MCF 10A (cell line): ENCODE data around the gene MYO18B. TPM values are rescaled to one million over a fixed set of nuclear protein-coding genes. Genes with fewer than 3 reads are reported as not detected.

ENCODE experiments used
- BruUV-seq: library from RNA; stranded (reverse); fragments of 400-500 nt; replicated peaks from 2 replicates; lab custom pipeline; 2021; lab: Mats Ljungman, UMichigan
- CTCF ChIA-PET: fragments of 300-600 bp; sonication (Branson Sonifier 250); formaldehyde crosslinking; extraction: SDS; loops from one replicate; lab custom pipeline; 2021; ENCODE audit warnings: antibody characterized with exemption, inconsistent platforms; lab: Yijun Ruan, JAX
- POLR2A ChIA-PET: fragments of 300-600, 350-650 bp; sonication (Branson Sonifier 250); formaldehyde crosslinking; extraction: SDS; loops from one replicate; lab custom pipeline; 2020; ENCODE audit warnings: antibody characterized with exemption, inconsistent platforms; lab: Yijun Ruan, JAX
- DNase-seq: peaks from one replicate; pipeline ENCODE4 v3.0.0-alpha.2; 2018; ENCODE audit not compliant: unreplicated experiment
- H3K27ac Mint-ChIP-seq: one replicate; pipeline ENCODE4 v1.8.0; 2022; ENCODE audit warnings: mild to moderate bottlenecking, low read depth, mixed read lengths; ENCODE audit not compliant: unreplicated experiment
- H3K27me3 Mint-ChIP-seq: one replicate; pipeline ENCODE4 v1.8.0; 2022; ENCODE audit warnings: mixed read lengths; ENCODE audit not compliant: insufficient read depth, unreplicated experiment
- H3K36me3 Mint-ChIP-seq: one replicate; pipeline ENCODE4 v1.8.0; 2022; ENCODE audit warnings: mild to moderate bottlenecking, moderate library complexity, mixed read lengths; ENCODE audit not compliant: insufficient read depth, unreplicated experiment
- H3K4me1 Mint-ChIP-seq: one replicate; pipeline ENCODE4 v1.8.0; 2022; ENCODE audit warnings: mixed read lengths; ENCODE audit not compliant: insufficient read depth, unreplicated experiment
- H3K4me3 Mint-ChIP-seq: one replicate; pipeline ENCODE4 v1.8.0; 2022; ENCODE audit warnings: mild to moderate bottlenecking, moderate library complexity, mixed read lengths; ENCODE audit not compliant: unreplicated experiment
- H3K9me3 Mint-ChIP-seq: one replicate; pipeline ENCODE4 v1.8.0; 2022; ENCODE audit warnings: mixed read lengths; ENCODE audit not compliant: unreplicated experiment
- CTCF ChIP-seq: fragments of 200-600 bp; IDR thresholded peaks from one replicate; pipeline ENCODE4 v1.8.0; 2022; ENCODE audit warnings: antibody characterized with exemption, mild to moderate bottlenecking; ENCODE audit not compliant: unreplicated experiment
- intact Hi-C: fragments of 100-400 bp; cut with micrococcal nuclease; formaldehyde crosslinking; loops from 2 replicates; pipeline ENCODE4 v1.14.1; 2022
- total RNA-seq: library from RNA; stranded (reverse); gene quantifications from 2 replicates; pipeline ENCODE4 v1.2.3, GENCODE V29; 2022

The MYO18B gene
- total RNA-seq, 1 experiment from 2014 or later = 0.07 TPM

- DNase-seq = no peak
- peaks cover 9% of the 10 kb centered on the region for H3K9me3 Mint-ChIP-seq
- no peak overlapping the region for H3K4me3 Mint-ChIP-seq
- H3K27ac Mint-ChIP-seq = no peak overlapping the region
- intact Hi-C loops = no loop called here
- ChIA-PET CTCF (no interaction called here), POLR2A (no interaction called here)
- H3K36me3 Mint-ChIP-seq = no peaks in the 10 kb centered on the region
- TF ChIP-seq CTCF = no peak
- no TSS peak for BruUV-seq
- H3K27me3 Mint-ChIP-seq = peaks cover 23% of the 10 kb centered on the region
- H3K4me1 Mint-ChIP-seq = no peaks in the 10 kb centered on the region
Measured at GRCh38 chr22:25997886-25998775, 256.1 kb downstream of the MYO18B start.

- Mint-ChIP-seq H3K27me3 (peaks cover 32% of the 10 kb centered on the region), H3K36me3 (no peaks in the 10 kb centered on the region), H3K4me1 (no peaks in the 10 kb centered on the region), H3K27ac (no peak overlapping the region), H3K4me3 (no peak overlapping the region), H3K9me3 (peaks cover 9% of the 10 kb centered on the region)
- DNase-seq = no peak
- intact Hi-C loops = no loop called here
- ChIA-PET POLR2A (interaction anchor here (0.5 kb wide), 1 partner anchor 677 kb away, joined by 3 read pairs; no protein-coding TSS in a partner anchor), CTCF (interaction anchor here (0.8 to 1.2 kb wide), 2 partner anchors 12 to 206 kb away, joined by 4 to 5 read pairs; no protein-coding TSS in a partner anchor)
- BruUV-seq = no TSS peak
- TF ChIP-seq CTCF = no peak
Measured at GRCh38 chr22:26002456-26002855, 260.5 kb downstream of the MYO18B start.

DNA sequence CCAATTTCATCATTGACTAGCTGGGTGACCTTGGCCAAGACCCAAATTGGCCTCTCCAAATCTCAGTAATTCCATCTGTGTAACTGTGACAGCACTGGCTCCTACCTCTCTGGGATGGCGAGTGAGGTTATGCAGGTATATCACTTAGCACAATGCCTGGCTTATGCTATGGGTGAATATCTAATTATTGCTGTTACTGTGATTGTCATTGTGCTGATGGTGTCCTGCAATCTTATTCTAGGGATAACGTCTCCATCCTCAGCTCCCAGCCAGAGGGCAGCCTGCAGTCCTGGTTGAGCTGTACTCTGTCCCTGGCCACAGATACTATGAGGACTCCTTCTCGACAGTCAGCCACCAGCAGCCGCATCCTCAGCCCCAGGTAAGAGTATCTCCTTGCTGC is 262.5 kb downstream of the MYO18B start:
- DNase-seq = no peak
- intact Hi-C loops = no loop called here
- Mint-ChIP-seq H3K27ac (no peak overlapping the region), H3K27me3 (peaks cover 44% of the 10 kb centered on the region), H3K4me3 (no peak overlapping the region), H3K9me3 (peaks cover 9% of the 10 kb centered on the region), H3K36me3 (no peaks in the 10 kb centered on the region), H3K4me1 (no peaks in the 10 kb centered on the region)
- no peak for TF ChIP-seq CTCF
- ChIA-PET POLR2A (interaction anchor here (0.8 kb wide), 1 partner anchor 18 kb away, joined by 3 read pairs; no protein-coding TSS in a partner anchor), CTCF (interaction anchor here (0.6 kb wide), 1 partner anchor 1014 kb away, joined by 3 read pairs; no protein-coding TSS in a partner anchor)
- no TSS peak for BruUV-seq

DNA sequence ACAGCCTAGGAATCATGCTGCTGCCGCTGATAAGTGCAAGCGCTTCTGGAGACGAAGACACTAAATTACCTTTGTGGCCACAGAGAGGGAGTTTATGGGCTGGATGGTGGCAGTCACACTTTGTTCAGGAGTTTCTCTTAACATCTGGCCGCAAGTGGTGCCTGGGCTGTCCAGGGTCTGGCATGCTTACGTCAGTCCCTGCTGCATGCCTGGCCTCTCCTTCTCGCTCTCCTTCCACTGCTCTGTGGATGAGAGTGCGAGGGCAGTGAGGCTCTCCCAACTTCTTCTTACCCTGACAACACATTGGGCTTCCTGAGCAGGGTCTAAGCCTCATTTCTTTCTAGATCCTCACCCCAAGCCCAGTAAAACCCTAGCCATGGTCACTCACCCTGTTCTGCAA is 266.6 kb downstream of the MYO18B start:
- DNase-seq = no peak
- ChIA-PET CTCF (no interaction called here), POLR2A (no interaction called here)
- Mint-ChIP-seq H3K27me3 (peaks cover 39% of the 10 kb centered on the region), H3K4me1 (no peaks in the 10 kb centered on the region), H3K4me3 (no peak overlapping the region), H3K36me3 (no peaks in the 10 kb centered on the region), H3K9me3 (no peaks in the 10 kb centered on the region), H3K27ac (no peak overlapping the region)
- no TSS peak for BruUV-seq
- intact Hi-C loops = no loop called here
- TF ChIP-seq CTCF = no peak
